GM23248 (cell line): Measurements from ENCODE around the gene MAMDC2.

Source experiments
- EZH2 ChIP-seq: fragments of 200-600 bp; sonication (generic); IDR thresholded peaks from 2 replicates; pipeline ENCODE4 v1.6.1; 2018; ENCODE audit warnings: antibody characterized with exemption, mild to moderate bottlenecking; ENCODE audit not compliant: insufficient read depth, poor library complexity, severe bottlenecking
- EZH2phosphoT487 ChIP-seq: fragments of 200-600 bp; sonication (generic); IDR thresholded peaks from 2 replicates; pipeline ENCODE4 v1.6.1; 2018; ENCODE audit warnings: antibody characterized with exemption, moderate library complexity, mild to moderate bottlenecking, low read depth; ENCODE audit not compliant: insufficient read depth

DNA sequence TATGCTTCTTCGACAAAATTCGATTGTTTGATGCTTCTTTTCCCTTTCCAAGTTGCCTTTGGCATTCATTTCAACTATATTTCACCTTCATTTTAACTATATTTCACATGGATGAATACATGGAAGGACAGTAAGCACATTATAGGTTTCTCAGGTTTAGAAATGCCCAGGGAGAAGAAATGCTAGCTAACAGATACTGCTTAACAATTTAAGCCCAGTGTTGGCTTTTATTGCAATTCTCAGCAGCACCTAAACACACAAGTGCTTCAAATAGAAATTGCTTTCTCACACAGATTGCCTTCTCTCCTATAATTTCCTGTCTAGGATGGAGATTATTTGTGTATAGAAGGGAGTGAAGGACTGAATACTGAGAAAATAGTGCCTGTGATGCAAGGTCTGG is 185.0 kb downstream of the MAMDC2 start:
- no peak for TF ChIP-seq EZH2
- TF ChIP-seq EZH2phosphoT487 = no peak
